ENCODE data around the gene ASXL1.

DNA sequence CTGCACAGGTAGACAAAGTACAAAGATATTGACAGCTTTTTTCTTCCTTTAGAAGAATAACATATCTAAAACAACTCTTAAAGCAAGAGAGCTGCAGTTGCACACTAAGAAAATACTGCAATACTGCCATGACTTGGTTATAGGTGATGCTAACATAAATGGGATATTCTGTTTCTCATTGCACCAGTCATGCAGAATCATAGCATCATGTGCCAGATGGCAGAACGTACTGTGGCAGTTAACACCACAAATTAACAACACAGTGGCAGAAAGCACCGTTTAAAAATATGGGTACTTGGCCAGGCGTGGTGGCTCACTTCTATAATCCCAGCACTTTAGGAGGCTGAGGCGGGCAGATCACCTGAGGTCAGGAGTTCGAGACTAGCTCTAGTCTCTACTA lies 7.4 kb downstream of the ASXL1 start:
- TF ChIP-seq POLR2A (IDR thresholded peaks at IDR 0.05; ENCODE audit: low read depth, low read length), result no peak
- TF ChIP-seq POLR2AphosphoS5 (IDR thresholded peaks at IDR 0.05; ENCODE audit: low read depth, low read length), result no peak
- TF ChIP-seq TAF1 (IDR thresholded peaks at IDR 0.05; ENCODE audit: borderline replicate concordance, low read depth, low read length), result no peak
